GM19463 (cell line): ENCODE measurements around the gene SLC25A34.

Source experiments
- ATAC-seq: cut with Tn5 transposase; IDR thresholded peaks from one replicate; pipeline ENCODE4 v1.9.1; 2021; ENCODE audit warnings: mild to moderate bottlenecking, moderate library complexity; ENCODE audit not compliant: unreplicated experiment

Gene SLC25A34

DNA sequence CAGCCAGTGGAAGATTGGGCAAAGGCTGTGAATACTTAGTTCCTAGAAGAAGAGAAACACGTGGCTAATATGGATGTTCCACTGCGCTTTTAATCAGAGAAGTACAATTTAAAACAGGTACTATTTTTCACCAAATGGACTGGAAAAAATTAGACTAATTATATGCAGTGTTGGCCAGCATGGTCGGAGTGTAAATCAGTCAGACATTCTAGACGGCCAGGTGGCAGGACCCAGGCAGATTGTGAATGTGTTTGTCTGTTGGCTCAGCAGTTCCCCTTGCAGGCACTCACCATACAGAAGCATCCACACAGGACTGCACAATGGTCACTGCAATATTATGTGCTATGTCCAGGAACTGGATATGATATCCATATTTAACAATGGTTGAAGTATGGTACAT is 23.9 kb upstream of the SLC25A34 start:
- ATAC-seq, result no peak

DNA sequence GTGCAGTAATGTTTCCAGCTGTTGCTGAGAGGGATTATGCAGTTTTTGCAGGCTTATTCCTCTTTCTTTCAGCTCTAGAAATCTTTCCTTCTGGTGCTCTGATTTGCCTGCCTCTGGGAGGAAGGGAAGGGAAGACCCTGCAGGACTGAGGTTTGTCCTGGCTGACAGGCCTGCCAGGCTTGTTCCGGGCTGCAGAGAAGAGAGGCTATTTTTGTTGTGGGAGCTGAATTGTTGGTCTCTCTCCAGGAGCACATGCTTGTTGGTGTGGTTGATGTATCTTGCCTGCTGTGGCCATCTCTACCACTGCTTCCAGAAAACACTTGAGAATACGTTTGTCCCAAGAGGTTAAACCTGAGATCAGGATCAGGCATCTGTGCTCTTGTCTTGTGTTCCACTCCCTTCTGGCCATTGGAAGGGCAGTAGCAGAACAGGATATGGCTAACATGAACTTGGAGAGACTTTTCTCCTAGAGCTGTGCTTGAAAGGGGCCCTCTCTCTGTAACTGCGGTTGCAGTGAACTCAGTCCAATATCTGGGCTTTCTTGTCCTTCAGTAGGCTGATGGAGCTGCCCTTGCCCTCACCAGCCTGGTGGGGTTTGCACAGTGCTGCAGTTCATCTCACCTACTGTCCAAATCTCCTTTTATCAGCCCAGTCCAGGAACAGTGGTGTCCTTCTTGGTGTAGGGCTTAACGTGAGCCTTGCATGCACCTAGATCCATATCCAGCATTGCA is 21.5 kb upstream of the SLC25A34 start:
- no peak for ATAC-seq

DNA sequence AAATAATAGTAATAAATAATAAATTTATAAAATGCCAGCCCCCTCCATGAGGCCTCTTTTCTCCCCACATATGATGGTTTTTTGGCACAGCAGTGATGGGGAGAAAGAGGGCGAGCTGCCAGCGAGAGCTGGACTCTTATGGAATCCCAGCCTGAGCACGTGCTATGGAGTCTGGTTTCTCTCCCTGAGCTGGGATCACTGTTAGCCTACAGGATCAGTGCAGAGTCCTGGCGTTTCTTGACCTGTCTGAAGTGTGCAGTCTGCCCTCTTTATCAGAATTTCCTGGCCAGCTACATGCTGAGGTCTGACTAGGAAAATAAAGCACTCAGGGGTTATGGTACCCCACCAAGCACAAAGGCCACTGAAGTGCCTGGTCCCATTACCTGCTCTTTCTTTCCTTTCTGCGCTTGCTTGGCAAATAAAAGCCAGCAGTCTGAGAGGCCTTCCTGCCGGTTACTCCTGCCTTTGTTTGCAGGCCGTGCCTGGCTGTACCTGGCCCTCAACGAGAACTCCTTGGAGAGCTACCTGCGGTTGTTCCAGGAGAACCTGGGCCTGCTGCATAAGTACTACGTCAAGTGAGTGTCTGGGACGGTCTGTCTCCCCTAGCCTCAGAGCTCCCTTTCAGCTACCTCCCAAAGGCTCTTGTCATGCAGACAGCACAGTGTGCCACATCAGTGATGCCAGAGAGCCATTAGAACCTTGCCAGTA is 18.5 kb upstream of the SLC25A34 start:
- no peak for ATAC-seq

DNA sequence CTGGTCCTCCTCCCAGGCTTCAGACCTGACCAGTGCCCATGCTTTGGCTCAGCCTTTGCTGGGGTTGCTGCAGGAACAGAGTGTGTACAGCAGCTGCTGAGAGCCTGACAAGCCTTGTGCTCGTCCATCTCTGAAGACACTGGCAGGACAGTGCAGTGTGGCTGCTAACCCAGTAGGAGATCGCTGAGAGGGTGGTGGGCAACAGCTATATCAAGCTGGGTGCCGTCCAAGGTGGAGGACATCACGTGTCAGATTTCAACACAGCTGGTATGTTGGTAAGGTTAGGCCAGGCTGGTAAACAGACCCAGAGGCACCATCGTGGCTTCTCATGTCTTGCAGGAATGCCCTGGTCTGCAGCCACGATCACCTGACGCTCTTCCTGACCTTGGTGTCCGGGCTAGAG is 17.9 kb upstream of the SLC25A34 start:
- no peak for ATAC-seq

DNA sequence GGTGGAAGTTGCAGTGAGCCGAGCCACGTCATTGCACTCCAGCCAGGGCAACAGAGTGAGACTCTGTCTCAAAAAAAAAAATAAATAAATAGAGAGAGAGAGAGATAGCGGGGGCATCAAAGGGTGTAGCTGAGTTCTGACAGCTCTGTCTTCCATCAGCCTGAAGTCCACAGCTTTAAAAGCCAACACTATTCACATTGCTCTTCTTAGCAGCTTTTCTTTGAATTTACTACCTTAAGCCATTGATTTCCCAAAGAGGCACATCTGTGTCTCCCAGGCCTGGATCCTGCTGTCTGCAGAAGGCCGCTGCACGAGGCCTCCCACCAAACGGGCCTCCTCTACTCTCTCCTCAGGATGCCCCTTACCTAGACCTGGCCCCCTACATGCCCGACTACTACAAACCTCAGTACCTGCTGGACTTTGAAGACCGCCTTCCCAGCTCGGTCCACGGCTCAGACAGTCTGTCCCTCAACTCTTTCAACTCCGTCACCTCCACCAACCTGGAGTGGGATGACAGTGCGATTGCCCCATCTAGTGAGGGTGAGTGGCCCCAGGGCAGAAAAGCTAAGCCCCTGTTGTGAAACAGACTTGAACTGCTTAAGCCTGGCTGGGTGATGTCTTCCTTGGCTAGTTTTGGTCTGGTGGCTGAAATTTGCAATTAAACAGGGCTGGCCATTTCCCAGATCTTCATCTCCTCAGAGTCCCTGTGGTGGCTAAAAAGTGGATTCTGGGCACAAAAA is 16.5 kb upstream of the SLC25A34 start:
- no peak for ATAC-seq

DNA sequence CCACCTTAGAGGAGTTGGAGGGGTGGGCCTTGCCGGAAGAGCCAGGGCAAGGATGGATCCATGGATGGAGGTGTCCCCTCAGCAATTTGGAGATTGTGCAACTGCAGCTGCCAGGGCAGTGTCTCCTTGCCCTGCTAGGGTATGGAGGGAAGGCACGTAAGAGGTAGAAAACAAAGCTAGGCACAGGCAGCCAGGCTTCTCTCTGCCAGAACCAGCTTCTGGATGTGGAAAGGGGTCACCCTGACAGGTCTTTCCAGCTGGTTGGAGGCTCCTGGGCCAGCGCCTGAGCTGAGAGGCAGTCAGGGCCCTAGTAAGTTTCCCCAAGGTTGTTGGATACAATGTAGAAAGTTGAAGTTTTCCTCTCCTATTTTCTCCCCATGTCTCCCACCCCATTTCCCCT is 15.2 kb upstream of the SLC25A34 start:
- no peak for ATAC-seq

DNA sequence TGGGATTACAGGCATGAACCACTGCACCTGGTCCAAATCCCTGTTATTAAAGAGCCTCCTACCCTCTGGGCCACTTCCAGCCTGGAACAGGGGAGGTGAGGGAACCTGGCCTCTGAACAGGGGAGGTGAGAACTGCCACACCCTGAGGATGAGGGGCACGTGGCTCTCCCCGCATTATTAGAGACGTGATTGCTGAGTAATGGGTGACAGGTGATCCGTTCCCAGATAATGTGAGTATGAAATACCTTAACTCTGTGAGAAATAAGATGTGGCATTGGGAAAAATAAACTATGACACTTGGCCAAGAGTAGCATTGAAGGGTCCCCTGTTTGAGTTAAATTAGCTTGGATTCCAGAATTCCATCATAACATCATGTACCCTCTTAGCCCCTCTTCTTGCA is 13.6 kb upstream of the SLC25A34 start:
- ATAC-seq, result no peak

DNA sequence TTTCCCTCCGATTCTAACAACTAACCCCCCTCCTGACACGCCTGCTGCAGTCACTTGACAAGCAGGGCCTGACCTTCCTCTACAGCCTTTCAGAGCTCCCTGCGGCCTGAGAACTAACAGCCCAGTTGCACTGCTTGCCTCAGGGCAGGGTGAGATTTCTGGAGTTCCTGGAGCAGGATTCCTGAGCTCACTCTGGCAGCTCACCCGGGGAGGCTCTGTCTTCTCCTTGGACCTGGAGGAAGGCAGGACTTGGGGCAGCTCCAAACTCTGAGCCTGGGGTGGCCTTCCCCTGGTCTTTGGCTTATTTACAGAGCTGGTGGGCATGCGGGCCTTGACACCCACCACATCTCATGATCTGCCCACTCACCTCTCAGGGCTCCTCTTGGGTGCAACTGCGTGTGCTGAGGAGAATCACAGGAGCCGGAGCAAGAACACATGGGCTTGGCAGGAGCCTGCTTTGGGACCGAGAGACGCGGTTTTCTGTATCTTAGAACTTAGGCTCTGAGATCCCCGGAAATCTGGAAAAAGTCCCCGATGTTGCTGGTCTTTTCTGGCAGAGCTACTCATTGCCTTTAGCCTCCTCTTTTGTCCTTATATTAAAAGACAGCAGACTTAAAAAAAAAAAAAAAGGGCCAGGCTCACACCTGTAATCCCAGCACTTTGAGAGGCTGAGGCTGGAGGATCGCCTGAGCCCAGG is 13.1 kb upstream of the SLC25A34 start:
- no peak for ATAC-seq

DNA sequence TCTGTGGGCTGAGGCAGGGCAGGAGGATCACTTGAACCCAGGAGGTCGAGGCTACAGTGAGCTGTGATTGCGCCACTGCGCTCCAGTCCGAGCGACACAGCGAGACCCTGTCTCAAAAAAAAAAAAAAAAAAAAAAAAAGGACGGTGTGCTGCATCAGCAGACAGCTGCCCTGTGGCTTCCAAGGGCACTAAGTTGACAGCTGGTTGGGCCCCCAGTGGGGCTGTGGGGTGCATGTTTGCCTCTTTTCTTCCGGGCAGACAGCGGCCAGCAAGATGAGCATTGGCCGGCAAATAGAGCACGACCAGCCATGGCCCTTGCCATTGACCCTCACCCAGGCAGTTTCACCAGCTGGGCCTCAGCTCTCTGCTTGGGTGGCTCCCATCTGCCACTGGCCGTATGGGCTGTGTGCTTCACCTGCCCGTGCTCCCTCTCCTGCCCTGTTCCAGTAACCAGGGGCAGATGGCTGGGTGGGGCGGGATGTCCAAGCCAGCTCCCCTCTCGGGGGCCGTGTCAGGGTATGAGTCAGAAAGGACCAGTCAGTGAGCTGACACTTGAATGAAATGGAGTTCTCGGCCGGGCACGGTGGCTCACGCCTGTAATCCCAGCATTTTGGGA is 12.3 kb upstream of the SLC25A34 start:
- ATAC-seq, result no peak

DNA sequence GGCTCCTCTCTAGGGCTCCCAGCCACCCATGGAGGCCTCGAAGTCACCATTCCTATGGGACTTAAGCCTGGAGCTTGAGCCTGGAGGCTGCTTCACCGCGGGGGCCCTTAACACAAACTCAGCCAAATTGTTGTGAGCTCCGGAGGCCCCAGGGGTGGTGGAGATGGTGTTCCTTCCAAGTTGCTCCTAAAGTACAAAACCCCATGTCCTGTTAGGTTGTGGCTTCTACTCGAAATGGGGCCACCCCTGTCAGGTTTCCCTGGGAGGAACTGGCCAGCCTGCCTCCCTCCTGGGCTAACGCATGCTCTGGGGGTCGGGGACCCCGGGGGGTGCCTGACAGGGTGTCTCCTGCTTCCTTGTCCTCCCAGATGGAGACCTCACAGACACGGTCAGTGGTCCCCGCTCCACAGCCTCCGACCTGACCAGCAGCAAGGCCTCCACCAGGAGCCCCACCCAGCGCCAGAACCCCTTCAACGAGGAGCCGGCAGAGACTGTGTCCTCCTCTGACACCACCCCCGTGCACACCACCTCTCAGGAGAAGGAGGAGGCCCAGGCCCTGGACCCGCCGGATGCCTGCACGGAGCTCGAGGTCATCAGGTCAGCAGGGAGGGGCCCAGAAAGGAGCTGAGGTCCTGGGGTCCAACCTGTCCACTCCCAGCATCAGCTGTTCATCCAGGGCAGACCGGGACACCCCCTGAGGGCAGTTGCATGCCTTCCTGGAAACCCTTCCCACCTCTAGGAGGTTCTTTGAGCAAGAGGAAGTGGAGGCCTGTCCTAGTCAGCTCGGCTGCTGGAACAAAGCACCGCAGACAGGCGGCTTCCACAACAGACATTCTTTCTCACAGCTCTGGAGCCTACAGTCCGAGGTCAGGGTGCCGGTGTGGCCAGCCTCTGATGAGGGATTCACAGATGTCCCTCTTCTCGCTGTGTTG is 10.8 kb upstream of the SLC25A34 start:
- ATAC-seq, result no peak

DNA sequence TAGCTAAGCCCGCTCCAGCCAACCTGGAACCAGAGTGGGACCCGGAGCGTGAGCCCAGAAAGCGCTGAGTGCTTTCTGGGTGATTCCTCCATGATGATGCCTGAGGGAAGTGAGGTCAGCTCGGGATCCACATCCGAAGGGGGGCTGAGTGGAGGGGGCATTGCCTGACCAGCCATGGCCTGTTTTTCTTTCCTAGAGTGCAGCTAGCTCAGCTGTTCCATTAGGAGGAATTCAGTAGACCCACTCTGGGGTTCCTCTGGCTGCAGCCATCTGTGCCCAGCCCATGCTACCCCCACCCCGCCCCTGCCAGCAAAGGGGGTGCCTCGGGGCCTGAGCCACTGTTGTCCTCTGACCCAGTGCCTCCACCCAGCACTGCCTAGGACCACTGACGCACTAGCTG is 9.6 kb upstream of the SLC25A34 start:
- ATAC-seq, result no peak

DNA sequence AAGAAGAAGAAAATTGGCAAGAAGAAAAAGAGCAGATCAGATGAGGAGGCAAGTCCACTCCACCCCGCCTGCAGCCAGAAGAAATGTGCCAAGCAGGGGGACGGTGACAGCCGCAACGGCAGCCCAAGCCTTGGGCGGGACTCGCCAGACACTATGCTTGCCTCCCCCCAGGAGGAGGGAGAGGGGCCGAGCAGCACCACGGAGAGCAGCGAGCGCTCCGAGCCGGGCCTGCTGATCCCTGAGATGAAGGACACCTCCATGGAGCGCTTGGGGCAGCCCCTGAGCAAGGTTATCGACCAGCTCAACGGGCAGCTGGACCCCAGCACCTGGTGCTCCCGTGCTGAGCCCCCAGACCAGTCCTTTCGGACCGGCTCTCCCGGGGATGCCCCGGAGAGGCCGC is 9.0 kb upstream of the SLC25A34 start:
- no peak for ATAC-seq

DNA sequence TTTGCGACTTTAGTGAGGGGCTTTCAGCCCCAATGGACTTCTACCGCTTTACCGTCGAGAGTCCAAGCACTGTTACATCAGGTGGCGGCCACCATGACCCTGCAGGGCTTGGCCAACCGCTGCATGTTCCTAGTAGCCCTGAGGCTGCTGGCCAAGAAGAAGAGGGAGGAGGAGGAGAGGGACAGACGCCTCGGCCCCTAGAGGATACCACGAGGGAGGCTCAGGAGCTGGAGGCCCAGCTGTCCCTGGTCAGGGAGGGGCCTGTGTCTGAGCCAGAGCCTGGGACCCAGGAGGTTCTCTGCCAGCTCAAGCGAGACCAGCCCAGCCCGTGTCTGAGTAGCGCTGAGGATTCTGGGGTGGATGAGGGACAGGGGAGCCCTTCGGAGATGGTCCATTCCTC is 8.6 kb upstream of the SLC25A34 start:
- no peak for ATAC-seq

DNA sequence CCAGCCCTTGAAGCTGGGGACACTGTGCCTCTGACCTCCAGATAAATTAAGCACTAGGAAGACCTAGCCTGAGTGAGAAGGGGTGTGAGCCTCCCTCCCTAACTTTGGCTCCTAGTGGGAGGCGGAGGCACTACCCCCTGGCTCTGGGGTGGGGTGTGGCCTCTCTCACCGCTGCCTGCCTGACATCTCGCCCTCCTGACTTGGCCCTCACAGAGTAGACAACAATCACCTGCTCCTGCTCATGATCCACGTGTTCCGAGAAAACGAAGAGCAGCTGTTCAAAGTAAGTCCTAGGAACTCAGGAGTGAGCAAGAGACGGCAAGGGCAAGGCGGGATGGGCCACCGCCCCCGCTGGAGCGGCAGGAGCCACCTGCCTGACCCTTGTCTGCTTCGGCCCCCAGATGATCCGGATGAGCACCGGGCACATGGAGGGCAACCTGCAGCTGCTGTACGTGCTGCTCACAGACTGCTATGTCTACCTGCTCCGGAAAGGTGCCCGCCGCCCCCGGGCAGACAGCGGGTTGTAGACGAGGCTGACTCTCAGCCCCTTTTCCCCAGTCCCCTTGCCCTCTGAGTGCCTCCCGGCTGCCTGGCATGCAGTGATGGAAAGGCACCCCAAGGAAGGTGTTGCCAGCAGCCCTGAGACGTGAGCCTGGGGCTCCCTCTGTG is 8.1 kb upstream of the SLC25A34 start:
- no peak for ATAC-seq

DNA sequence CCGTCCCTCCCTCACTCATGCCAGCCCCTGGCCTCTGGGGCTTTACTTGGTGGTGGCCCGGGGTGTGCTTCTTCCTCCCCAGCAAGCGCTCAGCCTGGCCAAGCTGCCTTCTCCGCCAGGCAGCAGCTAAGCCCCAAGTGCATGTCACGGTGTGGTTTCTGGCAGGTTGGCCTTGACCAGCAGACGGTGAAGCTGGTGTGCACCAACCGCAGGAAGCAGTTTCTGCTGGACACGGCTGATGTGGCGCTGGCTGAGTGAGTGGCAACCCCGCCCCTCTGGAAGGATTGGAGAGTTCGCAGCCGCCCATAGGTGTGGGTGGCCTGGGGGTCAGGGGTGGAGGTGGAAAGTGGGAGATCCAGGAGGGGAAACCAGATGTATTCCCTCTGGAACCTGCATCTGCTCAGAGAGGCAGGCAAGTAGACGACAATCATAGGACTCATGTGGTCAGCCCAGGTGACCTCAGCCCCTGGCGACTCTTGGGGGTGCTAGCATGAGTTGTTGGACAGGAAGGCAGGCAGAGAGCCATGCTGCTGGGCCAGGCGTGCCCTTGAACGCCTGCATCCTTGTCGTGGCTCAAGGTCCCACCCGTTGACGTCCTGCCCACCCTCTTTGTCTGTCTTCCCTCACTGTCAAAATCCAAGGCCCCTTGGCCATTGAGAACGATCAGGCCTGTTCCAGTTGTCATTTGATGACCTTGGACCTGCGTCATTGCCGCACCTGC is 7.0 kb upstream of the SLC25A34 start:
- ATAC-seq, result no peak

DNA sequence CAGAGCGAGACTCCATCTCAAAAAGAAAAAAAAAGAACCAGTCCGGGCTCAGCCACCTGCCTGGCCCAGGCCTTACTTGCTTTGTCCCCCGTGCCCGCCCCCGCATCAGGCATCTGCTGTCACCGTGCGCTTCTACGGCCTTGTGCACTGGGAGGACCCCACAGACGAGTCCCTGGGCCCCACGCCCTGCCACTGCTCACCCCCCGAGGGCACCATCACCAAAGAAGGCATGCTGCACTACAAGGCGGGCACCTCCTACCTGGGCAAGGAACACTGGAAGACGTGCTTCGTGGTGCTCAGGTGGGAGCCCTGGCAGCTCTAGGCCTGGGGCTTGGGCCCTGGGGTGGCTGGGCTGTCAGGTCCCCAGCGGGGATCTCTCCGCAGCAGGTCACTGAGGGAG is 5.6 kb upstream of the SLC25A34 start:
- ATAC-seq, result no peak

DNA sequence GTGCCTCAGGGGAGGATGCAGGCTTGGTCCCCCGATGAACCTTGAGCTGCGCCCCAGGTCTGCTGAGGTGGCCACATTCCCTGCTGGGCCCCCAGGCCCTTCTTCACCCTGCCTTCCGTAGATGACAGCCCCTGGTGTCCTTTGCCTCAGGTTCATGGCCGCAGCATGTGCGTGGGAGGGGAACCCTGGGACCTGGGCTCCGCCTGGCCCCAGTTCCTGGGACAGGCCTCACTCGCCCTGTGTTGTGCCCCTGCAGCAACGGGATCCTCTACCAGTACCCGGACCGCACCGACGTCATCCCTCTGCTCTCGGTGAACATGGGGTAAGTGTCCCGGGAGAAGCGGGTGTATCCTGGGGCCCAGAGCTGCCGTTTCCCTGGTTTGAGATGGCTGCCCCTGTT is 5.1 kb upstream of the SLC25A34 start:
- no peak for ATAC-seq

DNA sequence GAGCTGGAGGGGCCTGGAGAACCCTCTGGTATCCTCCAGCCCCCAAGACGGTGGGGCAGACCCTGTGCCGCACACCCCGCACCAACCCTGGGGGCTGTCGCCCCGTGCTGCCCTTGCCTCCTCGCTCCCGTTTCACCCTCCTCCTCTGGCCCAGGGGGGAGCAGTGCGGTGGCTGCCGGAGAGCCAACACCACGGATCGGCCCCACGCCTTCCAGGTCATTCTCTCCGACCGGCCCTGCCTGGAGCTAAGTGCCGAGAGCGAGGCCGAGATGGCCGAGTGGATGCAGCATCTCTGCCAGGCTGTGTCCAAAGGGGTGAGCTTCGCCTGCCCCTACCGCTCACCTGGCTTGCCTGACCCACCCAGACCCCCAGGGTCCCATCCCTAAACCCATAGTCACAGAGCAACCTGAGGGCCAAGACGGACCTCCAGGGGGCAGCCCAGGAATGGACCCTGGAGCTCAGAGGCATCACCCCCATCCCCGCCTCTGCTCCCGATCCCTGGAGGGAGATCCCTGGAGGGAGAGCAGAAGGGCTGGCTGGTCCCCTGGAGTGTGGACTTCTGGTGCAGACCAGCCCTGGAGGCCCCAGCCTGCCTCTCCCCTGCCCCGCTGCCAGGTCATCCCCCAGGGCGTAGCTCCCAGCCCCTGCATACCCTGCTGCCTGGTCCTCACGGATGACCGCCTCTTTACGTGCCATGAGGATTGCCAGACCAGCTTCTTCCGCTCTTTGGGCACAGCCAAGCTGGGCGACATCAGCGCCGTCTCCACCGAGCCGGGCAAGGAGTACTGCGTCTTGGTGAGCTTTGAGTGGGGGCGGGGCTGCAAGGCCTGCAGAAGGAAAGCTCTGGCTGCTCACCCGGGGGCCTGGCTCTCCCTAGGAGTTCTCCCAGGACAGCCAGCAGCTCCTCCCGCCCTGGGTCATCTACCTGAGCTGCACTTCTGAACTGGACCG is 4.0 kb upstream of the SLC25A34 start:
- no peak for ATAC-seq
